ENCODE data around the gene PARP11. TPM values are rescaled to one million over a fixed set of nuclear protein-coding genes. Genes with fewer than 3 reads are reported as not detected.

The PARP11 gene
- total RNA-seq, 4 donors from 2014 or later, result 0.99 to 3.4 (median 2.7) TPM

DNA sequence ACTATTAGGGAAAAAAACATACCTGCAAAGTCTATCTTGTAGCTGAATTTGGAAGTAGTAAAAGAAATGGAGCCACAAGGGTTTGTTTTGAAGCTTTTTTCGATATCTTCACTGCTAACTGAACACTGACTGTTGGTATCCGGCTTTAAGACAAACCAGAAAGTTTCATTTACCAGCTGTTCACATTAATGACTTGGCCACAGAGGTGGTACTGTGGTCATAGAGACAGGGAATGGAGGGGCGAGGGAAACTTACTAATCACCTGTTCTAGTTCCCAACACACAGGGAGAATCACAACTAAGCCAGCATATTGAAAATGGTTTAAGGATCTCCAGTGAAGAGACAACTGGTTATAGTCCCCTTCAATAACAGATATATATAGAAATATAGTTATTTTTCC is 44.3 kb downstream of the PARP11 start:
- no peaks in the 10 kb centered on the region for H3K9me3 ChIP-seq

DNA sequence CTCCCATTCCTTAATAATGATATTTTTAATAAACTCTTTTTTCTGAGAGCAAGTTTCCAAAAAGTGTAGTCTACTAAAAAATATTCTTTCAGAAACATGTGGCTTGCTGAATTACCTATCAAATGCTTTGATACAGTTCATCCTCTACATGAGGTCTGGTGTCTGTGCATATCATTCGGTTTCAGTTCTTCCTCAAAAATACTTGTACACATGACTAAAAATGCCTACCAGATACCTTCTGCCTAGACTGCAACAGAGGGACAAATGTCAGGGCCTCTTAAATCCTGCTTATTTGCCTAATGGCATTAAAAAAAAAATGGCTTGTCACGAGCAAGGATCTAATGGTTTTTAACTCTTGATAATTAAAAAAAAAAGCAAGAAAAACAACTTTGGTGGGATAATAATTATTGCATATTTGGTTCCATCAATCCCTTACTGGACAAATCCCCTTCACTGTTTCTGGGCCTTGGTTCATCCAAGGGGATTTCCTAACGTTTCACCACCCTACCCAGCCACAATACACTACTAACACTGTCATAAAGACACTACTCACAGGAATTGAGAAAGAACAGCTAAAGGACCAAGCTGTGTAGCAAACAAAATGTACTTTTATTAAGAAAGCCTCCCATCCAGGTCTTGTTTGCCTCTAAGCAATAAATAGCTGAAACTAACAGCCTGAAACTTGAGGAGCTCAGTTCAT is 45.7 kb downstream of the PARP11 start:
- Histone ChIP-seq H3K27me3 (no peaks in the 10 kb centered on the region), H3K36me3 (peaks cover 0 to 32% (median 0%) of the 10 kb centered on the region in 3 donors), H3K27ac (no peak overlapping the region), H3K4me1 (peaks cover 0 to 6% (median 0%) of the 10 kb centered on the region in 3 donors), H3K9me3 (no peaks in the 10 kb centered on the region), H3K4me3 (no peak overlapping the region)
- no peak for DNase-seq
- intact Hi-C loops (cut with DNase I), result no loop called here
- no peak for TF ChIP-seq POLR2A (IDR thresholded peaks at IDR 0.05)
- TF ChIP-seq, protein P1, sequence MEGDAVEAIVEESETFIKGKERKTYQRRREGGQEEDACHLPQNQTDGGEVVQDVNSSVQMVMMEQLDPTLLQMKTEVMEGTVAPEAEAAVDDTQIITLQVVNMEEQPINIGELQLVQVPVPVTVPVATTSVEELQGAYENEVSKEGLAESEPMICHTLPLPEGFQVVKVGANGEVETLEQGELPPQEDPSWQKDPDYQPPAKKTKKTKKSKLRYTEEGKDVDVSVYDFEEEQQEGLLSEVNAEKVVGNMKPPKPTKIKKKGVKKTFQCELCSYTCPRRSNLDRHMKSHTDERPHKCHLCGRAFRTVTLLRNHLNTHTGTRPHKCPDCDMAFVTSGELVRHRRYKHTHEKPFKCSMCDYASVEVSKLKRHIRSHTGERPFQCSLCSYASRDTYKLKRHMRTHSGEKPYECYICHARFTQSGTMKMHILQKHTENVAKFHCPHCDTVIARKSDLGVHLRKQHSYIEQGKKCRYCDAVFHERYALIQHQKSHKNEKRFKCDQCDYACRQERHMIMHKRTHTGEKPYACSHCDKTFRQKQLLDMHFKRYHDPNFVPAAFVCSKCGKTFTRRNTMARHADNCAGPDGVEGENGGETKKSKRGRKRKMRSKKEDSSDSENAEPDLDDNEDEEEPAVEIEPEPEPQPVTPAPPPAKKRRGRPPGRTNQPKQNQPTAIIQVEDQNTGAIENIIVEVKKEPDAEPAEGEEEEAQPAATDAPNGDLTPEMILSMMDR (IDR thresholded peaks at IDR 0.05), result no peak
- WGBS, 2 donors, result 75 to 79% methylated on average over 3 of the region's 3 CpGs

More for the DNA sequence above, 44.3 kb downstream of the PARP11 start:
- no peak overlapping the region for H3K4me3 ChIP-seq
- peaks cover 0 to 20% (median 0%) of the 10 kb centered on the region in 3 donors for H3K4me1 ChIP-seq
- H3K27me3 ChIP-seq, result no peaks in the 10 kb centered on the region
- TF ChIP-seq, protein P1 (IDR thresholded peaks at IDR 0.05), result no peak
- no peak for TF ChIP-seq POLR2A (IDR thresholded peaks at IDR 0.05)
- no peak overlapping the region for H3K27ac ChIP-seq
- DNase-seq, result no peak
- WGBS, 2 donors, result 91 to 95% methylated on average over 3 of the region's 3 CpGs
- peaks cover 0 to 32% (median 0%) of the 10 kb centered on the region in 3 donors for H3K36me3 ChIP-seq
- intact Hi-C loops (cut with DNase I), result no loop called here

DNA sequence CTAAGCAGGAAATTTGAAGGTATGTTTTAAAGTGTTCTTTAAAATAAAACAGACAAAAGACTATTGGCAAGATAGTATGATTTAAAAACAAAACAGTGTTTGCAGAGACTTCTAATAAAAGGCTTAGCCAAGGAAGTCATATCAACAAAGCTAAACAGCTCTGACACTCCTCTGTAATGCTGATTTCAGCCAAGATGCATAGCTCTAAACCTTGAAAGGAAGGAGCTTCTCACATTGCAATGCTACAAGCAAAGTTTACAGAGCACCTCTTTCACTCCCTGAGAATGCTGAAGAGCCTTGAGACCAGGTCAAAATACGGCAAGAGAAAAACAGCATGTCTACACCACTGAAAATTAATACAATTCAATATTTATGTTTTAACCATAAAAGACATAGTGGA is 51.8 kb downstream of the PARP11 start:
- no peak for DNase-seq
- 100% methylated on average over 1 of the region's 1 CpG for WGBS, 2 donors
- Histone ChIP-seq H3K4me3 (no peak overlapping the region), H3K9me3 (no peaks in the 10 kb centered on the region), H3K36me3 (peaks cover 0 to 54% (median 0%) of the 10 kb centered on the region in 3 donors), H3K27me3 (no peaks in the 10 kb centered on the region), H3K27ac (no peak overlapping the region), H3K4me1 (no peaks in the 10 kb centered on the region)
- intact Hi-C loops (cut with DNase I), result no loop called here
- no peak for TF ChIP-seq POLR2A (IDR thresholded peaks at IDR 0.05)
- TF ChIP-seq, protein P1 (IDR thresholded peaks at IDR 0.05), result no peak

DNA sequence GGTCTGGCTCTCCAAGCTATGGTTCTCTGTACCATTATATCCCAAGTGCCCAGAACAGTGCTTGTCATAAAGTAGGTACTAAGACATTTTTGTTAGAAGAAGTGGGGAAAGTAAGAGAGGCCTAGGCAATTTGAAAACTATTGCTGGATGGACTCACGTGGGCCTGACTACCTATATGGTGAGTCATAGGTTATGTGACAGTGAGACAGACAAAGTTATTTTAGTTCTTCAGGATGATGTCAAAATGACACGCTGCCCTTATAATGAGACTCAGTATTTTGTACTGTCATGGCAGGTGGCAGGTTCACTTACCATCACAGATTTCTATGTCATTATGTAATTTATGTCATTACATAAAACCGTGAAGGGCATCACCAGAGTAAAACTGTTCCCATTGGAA is 53.1 kb downstream of the PARP11 start:
- Histone ChIP-seq H3K4me1 (no peaks in the 10 kb centered on the region), H3K27me3 (no peaks in the 10 kb centered on the region), H3K4me3 (no peak overlapping the region), H3K9me3 (no peaks in the 10 kb centered on the region), H3K36me3 (peaks cover 0 to 41% (median 0%) of the 10 kb centered on the region in 3 donors), H3K27ac (no peak overlapping the region)
- 82 to 94% methylated on average over 3 of the region's 3 CpGs for WGBS, 2 donors
- TF ChIP-seq, protein P1 (IDR thresholded peaks at IDR 0.05), result no peak
- DNase-seq, result no peak
- intact Hi-C loops (cut with DNase I), result no loop called here

DNA sequence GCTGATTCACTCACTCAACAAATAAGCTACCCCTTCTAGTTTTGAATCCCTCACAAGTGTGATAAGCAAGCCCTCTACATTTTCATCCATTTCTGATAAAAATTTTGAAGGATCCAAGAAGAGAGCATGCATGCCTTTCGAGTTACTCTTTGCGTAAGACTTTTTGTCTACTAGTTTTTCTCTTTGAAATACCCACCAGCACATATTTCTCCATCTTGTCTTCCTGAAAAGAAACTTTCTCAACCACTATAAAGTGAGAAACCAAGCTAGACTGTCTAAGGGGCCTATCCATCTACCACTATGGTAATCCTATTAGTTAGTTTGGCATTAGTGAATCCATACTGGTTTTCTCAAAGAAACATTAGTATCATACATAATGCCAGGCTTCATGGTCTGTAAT is 56.9 kb downstream of the PARP11 start:
- Histone ChIP-seq H3K27ac (no peak overlapping the region), H3K4me3 (no peak overlapping the region), H3K27me3 (no peaks in the 10 kb centered on the region), H3K36me3 (peaks cover 0 to 26% (median 0%) of the 10 kb centered on the region in 3 donors), H3K4me1 (no peaks in the 10 kb centered on the region), H3K9me3 (no peaks in the 10 kb centered on the region)
- DNase-seq, result no peak
- no peak for TF ChIP-seq POLR2A (IDR thresholded peaks at IDR 0.05)
- TF ChIP-seq, protein P1 (IDR thresholded peaks at IDR 0.05), result no peak
- WGBS, 2 donors, result 73 to 95% methylated on average over 2 of the region's 2 CpGs
- intact Hi-C loops (cut with DNase I), result no loop called here

Measured in esophagus squamous epithelium (tissue), 5 donors.